Hematopoietic multipotent progenitor cell treated with erythropoietin and hydrocortisone succinate and interleukin-3 and kit ligand, for 17 days (in vitro differentiated cells): ENCODE results near the gene TMEM223.

Experiments used
- DNase-seq: peaks from one replicate; pipeline ENCODE4 v3.0.0-alpha.2; 2015; ENCODE audit warnings: low spot score

TMEM223 gene

DNA sequence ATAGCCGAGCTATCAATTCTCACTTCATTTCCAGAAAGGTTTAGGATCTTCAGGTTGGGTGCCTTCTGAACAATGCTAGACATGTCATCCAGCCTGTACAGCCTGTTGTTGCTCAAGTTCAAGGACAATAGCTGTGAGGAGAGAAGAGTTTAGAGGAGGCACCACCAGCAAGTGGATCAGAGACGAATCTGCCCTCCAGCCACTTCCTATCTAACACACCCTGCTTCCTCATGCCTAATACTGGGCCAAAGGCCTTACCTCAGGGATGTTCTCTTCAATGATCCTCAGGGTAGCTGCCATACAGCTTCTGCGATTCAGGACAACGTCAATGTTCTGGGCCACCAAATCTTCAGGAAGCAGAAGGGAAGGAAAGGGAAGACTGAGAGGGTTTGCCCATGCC lies 9.3 kb upstream of the TMEM223 start:
- DNase-seq, result no peak

DNA sequence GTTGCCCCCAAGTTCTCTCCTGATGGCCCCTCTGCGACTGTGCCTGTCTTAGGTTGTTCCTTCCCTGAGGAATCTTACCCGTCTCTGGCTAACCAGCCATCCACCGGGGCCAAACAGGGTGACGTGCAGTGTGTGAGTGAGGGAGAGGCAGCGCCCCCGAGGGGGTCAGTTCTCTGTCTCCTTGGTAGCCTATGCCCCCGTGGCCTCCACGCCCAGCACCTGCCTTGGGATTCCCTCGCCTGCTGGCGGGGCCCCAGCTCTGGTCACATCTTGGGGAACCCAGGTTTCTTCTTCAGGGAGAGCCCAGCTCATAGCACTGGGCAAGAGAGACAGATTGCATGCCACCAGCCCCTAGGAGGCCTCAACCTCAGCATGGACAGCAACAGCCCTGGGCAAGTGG lies 7.7 kb upstream of the TMEM223 start:
- DNase-seq, result no peak

DNA sequence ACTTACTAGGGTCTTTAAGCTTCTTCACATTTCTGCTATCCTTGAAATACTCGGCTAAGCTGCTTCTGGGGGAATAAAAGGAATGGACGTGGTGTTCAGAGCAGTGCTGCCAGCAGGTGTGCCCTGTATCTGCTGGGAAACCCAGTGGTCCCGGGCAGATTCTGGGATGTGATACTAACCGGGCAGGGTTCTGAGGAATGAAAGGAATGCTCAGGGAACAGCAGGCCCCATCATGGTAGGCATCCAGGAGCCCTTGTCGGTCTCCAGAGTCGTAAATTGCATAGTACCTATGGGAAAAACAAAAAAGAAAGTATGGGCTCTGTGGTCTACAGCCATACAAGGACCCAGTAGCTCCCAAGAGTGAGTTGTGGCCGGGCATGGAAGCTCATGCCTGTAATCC lies 4.5 kb upstream of the TMEM223 start:
- DNase-seq, result no peak

DNA sequence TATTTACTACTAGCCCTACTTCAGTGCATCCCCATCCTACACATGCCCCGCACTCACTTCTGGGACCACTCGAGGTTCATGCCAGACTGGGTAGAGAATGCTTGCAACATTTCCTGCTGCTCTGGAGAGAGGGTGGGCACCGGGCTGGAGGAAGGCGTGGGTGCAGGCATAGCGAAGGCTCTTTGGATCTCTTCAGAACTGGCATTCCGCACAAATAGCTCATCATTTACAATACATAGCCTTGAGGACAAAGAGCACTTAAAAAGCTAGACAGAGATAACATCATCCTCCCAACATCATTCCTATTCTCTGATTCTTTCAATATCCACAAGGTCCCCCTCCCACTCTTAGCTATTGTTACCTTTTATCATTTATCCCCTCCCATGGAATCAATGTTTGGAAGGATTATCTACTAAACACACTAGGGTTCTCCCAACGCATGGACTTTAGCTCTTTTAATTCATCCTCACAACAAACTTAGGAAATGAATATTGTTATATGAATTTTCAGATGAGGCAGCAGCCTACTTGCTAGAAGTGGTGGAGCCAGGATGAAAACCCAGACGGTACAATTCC lies 2.5 kb upstream of the TMEM223 start:
- DNase-seq, result peak; percentile 3

DNA sequence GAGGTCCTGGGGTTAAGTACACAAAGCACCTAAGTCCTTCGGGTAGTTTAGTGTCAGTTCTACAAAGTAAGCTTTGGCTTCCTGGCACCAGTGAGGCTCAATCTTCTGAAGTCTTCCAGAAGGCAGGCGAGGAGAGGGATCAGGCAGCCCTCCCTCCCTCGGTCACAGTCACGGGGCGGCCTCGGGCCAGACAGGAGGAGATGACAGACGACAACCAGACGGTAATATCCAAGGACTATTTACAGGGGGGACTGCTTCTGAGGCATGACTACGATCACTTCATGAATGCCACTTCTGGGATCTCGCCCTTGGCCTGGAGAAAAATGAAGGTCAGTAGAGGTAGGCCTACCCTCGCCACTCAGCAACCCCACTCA lies 383 bp upstream of the TMEM223 start:
- no peak for DNase-seq

DNA sequence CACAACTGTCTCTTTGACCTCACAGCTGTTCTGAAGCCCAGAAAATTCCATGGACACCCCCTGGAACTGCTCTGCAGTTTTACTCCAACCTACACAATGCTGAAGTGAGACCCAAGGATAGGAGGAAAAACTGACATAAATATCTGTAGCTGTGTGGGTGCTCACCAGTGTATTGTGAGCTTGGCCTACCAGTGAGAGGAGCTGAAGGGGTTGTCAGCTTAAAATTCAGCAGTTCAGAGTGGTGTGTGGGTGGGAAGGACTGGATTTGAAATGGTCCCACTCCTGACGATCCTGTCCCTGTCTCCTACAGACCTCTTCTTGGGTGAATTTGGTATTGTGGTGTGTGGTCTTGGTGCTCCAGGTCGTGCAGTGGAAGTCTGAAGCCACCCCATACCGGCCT lies 2.2 kb downstream of the TMEM223 start:
- no peak for DNase-seq

DNA sequence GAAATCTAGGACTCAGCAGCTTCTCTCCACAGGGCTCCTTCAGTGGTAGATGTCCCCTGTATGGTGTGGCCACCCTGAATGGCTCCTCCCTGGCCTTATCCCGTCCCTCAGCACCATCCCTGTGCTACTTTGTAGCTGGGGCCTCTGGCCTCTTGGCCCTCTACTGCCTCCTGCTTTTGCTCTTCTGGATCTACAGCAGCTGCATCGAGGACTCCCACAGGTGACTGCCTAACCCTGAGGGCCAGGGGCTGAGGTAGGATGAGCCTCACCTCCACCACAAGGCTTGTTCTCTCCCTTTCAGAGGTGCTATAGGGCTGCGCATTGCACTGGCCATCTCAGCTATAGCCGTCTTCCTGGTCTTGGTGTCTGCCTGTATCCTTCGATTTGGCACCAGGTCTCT lies 2.8 kb downstream of the TMEM223 start:
- DNase-seq, result no peak

DNA sequence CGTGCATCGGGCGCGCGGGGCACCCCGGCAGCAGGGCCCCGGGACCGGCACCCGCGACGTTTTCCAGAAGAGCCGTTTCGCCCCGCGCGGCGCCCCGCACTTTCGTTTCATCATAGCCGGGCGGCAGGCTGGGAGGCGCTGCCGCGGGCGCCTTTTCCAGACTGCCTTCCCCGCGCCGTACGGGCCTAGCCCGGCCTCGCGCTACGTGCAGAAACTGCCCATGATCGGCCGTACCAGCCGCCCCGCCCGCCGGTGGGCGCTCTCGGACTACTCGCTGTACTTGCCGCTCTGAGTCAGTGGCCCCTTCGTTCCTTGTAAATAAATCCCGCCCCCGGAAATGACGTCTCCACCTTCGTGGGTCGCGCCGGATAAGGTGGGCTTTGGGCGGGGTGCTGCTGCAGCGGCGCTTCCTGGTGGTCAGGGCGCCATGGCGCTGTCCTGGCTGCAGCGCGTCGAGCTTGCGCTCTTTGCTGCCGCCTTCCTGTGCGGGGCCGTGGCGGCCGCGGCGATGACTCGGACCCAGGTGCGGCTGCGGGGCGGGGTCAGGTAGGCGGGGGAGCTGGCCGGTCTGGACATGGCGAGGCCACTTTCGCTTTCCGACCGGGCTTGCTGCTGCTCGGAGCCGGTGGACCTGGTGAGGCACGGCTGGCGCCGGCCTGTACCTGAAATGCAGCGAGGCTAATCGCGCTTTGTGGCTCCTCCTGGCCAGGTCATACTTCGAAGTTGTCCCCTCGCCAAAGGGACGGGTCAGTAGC lies 4.6 kb downstream of the TMEM223 start, which contains the start of gene TMEM179B:
Gene TMEM179B, plus strand, starts transcription at position 398 of the 755 bp plus-strand sequence. Its CDS starts 30 bp downstream, at position 428.
- peak; percentile 99 for DNase-seq

GRCh38 chr11:62786318-62787004 lies 5.3 kb downstream of the TMEM223 start:
- DNase-seq, result peak; percentile 93

- peak; percentile 56 for DNase-seq
These were observed 9.1 kb downstream of the TMEM223 start for GRCh38 chr11:62782753-62783152.

- no peak for DNase-seq
These were observed 13.4 kb downstream of the TMEM223 start for GRCh38 chr11:62778441-62778840.

- no peak for DNase-seq
These were observed 14.4 kb downstream of the TMEM223 start for GRCh38 chr11:62777389-62777788.

GRCh38 chr11:62775646-62776045 lies 16.2 kb downstream of the TMEM223 start:
- DNase-seq, result no peak

DNA sequence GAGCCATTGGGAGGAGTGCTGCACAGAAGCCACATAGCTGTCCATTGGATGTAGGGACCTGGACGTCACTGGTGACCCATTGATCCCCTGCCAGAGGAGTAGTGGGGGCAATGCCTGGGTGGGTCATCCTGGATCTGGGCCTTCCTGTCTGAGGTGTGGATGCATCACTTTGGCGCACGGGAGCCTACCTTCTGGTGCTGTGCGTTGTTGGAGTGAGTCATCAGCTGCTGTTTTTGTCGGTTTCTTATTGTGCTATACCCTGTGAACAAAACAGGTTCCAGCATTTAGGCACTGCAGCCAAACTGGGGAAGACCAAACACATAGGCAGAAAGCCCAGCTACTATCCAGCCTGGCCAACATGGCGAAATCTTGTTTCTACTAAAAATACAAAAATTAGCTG lies 17.4 kb downstream of the TMEM223 start:
- no peak for DNase-seq

GRCh38 chr11:62771144-62772021 lies 20.4 kb downstream of the TMEM223 start, which contains the start of gene TAF6L:
Gene TAF6L (plus strand): TSS chr11:62771396. CDS start chr11:62775784, 4,388 bp downstream.
- peak; percentile 95 for DNase-seq

DNA sequence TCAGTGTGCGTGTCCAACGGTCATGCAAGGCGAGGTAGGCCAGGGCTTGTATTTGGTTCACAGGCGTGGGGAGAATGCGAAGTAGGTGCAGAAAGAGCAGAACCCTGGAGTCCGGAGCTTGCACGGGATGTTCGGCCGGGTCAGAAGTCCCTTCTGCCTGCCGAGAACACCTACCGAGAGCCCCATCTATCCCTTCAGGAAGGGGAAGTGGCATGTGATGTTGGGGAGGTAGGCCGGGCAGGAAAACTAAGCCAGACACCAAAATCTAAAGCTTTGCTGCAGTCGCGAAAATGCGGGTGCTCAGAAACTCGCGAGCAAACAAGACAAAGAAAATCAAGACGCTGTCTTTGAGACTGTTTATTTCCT lies 21.0 kb downstream of the TMEM223 start:
- DNase-seq, result no peak

DNA sequence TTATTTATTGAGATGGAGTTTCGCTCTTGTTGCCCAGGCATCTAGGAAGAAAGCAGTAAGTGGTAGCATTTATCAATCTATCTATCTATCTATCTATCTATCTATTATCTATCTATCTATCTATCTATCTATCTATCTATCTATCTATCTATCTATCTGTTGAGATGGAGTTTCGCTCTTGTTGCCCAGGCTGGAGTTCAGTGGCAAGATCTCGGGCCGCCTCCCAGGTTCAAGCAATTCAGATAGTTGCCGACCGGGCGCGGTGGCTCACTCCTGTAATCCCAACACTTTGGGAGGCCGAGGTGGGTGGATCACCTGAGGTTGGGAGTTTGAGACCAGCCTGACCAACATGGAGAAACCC lies 31.0 kb downstream of the TMEM223 start:
- peak; percentile 7 for DNase-seq

DNA sequence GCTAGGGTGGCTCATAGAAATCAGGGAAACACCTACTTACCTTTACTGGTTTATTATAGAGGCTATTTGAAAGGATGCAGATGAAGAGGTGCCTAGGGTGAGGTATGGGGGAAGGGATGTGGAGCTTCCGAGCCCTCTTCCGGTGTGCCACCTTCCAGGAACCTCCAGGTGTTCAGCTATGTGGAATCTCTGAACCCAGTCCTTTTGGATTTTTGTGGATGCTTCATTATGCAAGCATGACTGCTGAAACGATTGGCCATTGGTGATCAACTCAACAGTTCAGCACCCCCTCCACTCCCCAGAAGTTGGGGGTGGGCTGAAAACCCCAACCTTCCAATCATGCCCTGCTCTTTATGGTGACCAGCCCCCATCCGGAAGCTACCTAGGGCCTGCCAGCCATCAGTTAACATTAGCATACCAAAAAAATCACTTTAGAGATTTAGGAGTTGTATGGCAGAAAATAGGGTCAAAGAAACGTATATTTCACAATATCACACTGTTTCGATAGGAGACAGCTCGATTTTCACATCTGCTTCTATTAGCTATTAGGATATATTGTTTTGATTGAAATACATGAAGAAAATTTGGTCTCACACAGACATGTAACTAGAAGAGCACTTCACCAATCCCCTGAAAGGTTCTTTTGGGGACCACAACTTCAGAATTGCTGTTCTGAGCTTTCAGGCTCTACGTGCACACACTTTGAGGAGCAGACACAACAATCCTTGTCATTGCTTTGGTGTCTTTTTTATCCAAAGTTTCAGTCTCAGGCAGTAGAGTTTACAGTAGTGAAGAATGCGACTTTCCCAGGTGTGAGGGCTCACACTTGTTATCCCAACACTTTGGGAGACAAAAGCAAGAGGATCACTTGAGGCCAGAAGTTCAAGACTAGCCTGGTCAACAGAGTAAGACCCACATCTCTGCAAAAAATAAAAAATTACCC lies 33.7 kb downstream of the TMEM223 start:
- DNase-seq, result peak; percentile 3

DNA sequence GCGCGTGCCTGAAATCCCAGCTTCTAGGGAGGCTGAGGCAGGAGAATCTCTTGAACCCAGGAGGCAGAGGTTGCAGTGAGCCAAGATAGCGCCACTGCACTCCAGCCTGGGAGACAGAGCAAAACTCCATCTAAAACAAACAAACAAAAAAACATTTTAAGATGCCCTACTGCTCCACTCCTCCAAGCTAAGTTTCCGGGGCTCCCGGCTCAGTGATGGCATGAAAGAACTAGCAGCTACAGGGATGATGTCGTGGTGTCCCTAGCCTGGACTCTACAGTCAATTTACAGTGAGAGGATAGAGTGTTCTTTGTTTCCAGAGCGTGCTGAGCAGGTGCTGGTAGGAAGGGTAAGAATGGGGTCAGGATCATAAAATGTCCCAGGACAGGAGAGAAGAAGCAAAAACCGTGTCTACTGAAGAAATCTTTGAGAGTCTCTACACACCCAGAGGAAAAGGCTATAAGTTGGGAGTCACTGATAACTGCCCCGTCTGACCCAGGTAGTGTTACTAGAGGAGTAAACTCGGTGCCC lies 36.7 kb downstream of the TMEM223 start:
- peak; percentile 3 for DNase-seq

DNA sequence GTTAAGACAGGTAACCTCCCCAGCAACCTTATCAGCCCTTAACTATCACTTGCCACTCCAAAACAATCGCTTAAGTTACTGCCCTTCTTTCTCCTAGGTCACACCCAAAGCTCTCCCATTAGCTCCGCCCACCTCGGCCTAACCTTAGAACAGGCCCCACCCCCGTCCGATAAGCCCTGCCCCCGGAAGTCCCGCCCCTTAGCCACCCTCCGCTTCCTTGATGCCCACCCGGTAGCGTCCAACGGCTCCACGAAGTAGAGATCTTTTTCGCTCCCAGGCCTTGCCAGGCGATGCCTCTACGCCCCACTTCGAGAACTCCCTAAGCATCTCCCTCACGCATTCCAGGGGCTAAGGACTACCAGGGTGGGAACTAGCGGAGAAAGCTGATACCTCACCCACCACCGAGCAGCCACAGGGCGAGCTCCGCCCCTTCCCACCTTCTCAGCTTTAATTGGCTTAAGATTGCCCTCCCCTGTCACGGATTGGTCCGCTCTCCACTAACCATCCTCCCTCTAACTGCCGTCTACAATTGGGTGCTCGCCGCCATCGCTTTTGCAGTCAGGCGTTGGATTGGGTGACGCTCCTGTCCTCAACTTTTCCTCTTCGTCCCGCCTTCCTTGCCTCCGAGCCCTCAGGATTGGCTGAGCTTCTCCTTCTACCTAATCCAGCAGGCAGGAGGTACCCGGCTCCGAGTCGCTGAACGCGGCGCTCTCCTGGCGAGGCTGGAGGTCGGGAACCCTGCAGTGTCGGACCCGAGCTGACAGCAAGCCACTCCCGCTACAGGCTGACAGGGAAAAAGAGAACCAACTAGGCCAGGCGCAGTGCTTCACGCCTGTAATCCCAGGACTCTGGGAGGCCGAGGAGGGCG lies 37.8 kb downstream of the TMEM223 start, which contains the start of gene ZBTB3:
Gene ZBTB3, minus strand, starts transcription at position 425 of the 868 bp plus-strand sequence. CDS start 496 bp downstream, outside the sequence.
- peak; percentile 99 for DNase-seq
